Fibroblast of skin of scalp (primary cell): ENCODE data around the gene ASIC5. TPM values are rescaled to one million over a fixed set of nuclear protein-coding genes. Genes with fewer than 3 reads are reported as not detected.
"Not testable (repeated sequence)": the region's sequence is repeated elsewhere in the genome, so short reads cannot be mapped to it uniquely, and the experiment has no call there.

ENCODE experiments used
- DNase-seq: peaks from one replicate; pipeline ENCODE4 v3.0.0-alpha.2; 2013
- polyA plus RNA-seq, 2 experiments: library from polyadenylated mRNA; unstranded; fragments of 120-200 nt; gene quantifications; one replicate each; pipeline ENCODE4 v1.2.1, GENCODE V29; 2013; ENCODE audit not compliant: insufficient read length in 2 of 2

The ASIC5 gene, protein sequence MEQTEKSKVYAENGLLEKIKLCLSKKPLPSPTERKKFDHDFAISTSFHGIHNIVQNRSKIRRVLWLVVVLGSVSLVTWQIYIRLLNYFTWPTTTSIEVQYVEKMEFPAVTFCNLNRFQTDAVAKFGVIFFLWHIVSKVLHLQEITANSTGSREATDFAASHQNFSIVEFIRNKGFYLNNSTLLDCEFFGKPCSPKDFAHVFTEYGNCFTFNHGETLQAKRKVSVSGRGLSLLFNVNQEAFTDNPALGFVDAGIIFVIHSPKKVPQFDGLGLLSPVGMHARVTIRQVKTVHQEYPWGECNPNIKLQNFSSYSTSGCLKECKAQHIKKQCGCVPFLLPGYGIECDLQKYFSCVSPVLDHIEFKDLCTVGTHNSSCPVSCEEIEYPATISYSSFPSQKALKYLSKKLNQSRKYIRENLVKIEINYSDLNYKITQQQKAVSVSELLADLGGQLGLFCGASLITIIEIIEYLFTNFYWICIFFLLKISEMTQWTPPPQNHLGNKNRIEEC
- polyA plus RNA-seq (2013, experiment 1 of 2; ENCODE audit: insufficient read length): not detected
- not detected for polyA plus RNA-seq (2013, experiment 2 of 2; ENCODE audit: insufficient read length)

DNA sequence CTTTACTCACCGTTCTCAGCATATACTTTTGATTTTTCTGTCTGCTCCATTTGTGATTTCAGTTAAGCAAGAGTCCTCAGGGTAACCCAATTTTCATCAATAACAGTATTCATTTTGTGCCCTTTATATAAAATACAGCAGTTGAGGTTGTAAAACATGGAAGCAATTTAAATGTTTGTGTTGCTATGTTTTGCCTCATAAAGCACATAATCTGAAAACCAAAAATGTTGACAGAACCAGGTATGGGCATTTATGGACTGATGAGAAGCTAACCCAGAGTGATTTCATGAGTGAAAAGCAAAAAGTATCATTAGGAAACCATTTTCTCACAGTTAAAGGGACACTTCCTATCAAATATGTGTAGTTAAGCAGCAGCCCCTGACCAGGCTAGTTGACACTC lies at the start of gene ASIC5:
TSS of gene ASIC5 (minus strand) at position 101 of the 400 bp plus-strand sequence. CDS start at position 50, 51 bp downstream.
- no peak for DNase-seq

DNA sequence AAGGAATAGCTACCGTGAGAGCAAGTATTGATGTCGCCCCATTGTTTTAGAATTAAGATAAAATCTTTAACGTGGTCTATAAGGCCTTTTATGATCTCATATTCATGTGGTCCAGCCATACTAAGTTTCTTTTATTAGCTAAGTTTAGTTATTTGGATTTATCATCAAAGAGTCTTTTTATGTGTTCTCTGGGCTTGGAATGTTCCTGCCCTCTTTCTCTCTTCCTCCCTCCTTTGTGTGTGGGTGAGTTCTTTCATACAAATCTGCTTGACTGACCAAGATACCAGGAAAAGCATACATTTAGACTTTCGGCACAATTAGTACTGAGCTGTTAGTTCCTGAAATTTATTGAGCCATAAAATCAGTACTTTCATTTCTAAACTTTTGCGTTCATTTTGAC lies 48.7 kb upstream of the ASIC5 start:
- DNase-seq: no peak

DNA sequence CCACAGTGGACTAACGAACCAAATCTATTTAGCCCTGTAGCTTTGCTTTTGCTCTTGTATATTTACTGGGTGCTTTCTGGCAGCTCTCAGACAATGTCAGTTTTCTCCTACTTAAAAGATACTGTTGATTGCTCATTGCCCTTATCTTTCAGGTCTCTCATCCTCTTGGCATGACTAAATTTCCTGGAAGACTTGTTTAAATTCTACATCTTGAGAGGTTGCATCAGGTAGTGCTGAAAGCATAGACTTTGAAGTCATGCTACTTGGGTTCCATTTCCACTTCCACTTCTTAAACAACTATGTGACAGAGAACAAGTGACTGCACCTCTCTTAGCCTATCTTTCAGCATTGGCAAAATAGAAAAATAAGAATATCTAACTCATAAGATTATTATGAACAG lies 45.8 kb upstream of the ASIC5 start:
- DNase-seq: no peak

DNA sequence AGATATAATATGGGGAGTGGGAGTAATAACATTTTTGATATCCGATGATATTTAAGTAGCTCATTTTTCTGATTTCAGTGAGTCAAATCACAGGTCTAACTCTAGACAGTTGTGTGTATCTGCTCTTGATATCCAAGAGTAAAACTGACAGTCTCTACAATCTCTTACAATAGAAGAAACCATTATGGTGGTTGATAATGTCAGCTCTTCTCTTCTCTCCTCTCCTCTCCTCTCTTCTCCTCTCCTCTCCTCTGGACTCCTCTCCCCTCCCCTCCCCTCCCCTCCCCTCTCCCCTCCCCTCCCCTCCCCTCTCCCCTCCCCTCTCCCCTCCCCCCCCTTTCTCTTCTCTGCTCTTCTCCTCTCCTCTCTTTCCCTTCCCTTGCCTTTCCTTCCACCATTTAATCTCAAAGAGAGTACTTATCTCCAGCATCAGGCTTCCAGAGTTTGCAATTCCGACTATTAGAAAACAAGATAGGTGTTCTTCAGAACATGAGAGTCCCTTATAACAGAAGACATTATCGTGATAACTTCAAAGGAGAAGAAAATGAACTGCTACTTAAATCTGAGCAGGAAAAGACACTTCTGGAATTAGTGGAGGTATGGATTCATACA lies 43.6 kb upstream of the ASIC5 start:
- no peak for DNase-seq

DNA sequence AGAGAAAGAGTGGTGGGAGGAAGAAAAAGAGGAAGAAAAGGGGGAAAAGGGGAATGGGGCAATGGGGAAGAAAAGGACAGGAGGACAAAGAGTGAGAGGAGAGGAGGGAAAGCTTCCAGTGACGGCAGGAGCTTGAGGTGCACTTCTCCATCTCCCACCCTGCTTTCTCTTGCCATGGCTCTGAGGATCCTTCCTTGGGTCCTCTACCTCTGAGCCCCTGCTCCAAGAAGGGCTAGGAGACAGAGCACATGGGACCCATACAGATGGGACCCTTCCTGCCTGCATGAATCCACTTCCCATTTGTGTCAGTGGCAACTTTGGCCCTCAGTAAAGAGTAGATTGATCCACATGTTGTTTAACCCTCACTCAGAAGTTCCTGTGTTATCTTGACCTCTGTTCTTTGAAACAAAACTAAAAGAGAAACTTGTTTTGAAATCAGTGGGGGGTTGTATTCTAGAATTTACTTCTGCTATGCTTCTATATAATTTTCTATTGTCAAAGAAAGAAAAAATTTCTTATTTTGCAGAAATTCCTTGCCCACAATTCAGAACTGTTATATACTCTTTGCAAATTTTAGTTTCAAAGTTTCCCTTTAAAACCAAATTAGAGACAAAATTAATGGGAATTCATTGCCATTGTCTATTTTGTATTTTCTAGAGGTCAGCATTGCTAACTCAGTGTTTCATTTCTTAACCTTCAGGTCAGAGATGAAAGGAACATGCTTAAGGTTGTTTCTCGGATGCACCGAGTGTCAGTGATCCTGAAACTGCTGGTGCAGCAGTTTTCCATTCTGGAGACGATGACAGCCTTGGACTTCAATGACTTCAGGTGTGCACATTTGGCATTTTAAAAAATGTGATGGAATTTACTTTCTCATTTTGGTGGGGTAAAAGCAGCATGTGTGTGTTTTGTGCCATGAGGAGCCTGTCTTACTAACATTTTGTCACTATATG lies 42.4 kb upstream of the ASIC5 start:
- DNase-seq: no peak

DNA sequence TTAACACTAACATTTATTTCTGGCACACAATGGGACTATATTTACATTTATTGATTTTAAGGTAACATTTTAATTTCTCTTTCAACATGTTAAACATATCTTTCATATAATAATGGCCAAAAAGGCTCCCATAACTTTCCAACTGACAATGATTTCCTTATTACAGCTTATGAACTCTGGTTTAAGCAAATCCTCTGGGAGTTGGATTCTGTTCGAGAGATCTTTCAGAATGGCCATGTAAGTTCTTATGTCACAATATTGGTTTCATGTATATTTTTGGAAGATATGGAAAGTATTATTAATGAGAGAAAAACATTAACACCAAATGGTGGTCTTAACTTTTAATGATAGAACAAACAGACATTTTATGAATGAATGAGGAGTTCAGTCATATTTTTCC lies 41.5 kb upstream of the ASIC5 start:
- no peak for DNase-seq

DNA sequence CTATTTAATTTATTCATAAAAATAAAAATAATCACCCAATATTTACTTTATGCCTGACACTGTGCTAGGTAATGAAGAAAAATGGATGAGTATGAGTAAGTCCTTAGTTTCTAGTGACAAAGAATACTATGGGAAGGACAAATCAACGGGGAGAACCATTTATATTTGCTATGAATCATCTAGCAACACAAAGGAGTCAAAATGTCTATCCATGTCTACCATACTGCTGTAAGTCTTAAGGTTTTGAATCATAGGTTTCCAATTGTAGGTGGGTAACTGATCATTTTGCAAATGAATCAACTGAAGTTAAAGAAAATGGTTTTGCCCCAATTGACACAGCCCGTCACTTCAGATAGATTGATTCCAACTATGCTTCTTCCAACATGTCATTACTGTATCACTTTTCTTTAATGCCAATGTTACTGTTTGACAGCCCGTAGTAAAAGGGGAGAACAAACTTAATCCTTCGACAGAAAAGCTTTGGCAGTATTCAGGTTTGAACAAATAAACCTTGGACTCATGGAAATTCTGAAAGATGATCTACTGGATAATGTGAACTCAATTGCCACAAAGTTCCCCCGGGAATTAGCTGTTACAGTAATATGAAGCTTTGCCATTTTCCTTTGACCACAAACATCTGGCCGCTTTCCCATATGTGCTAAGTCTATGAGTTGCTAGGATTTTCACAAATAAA lies 40.6 kb upstream of the ASIC5 start:
- peak; percentile 99 for DNase-seq

DNA sequence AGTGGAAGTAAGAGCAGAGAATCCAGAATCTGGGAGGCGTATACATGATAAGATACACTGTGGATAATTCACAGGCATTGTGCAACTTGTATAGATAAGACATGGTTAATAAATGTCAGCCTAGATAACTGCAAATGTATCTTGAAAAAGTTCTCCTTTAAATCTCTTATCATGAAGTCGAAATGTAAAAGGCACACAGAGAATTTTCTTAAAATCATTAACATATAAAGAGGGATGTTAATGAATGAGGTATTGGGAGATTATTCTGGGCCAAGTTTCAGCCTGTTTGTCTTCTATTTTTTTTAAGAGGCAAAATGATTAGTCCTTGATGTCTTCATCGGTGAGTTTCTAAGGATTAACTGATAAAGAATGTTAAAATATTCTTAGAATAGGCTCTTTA lies 38.3 kb upstream of the ASIC5 start:
- peak; percentile 24 for DNase-seq

DNA sequence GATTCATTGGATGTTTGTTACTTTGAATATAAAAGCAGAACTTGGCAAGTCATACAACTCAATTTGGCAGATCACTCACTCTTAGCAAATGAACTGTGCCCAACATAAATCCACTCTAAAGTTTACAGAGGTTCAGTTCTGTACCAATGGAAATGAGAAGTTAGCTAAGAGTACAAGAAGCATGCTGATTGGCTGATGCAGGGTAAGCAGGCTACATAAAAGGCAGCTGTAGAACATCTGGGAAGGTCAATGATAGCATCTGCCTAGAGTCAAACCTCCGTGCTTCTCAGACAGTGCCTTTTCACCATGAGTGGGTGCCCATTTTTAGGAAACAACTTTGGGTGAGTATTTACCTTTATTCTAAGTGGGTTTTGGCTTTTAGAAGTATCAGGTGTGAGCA lies 37.4 kb upstream of the ASIC5 start, which contains the start of gene TDO2:
TSS of gene TDO2 (plus strand) at position 244 of the 400 bp plus-strand sequence. CDS start at position 307, 63 bp downstream.
- no peak for DNase-seq

DNA sequence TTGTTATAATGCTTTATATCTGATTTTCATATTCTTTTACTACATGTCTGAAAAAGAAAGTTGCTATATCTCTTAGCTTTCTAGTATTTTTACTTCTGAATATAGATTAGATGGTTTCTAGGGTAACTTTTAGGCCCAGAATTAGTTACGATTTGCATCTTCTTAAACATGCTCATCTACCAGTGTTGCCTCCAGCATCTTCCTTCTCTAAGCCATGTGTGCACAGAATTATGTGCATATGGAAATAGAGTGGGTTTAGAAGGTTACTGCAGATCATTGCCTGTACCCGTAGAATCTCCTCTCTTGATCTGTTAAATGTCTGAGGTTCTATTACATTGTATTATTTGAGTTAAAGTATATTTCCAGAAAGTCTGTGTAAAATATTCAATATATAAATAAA lies 34.9 kb upstream of the ASIC5 start:
- DNase-seq: no peak

DNA sequence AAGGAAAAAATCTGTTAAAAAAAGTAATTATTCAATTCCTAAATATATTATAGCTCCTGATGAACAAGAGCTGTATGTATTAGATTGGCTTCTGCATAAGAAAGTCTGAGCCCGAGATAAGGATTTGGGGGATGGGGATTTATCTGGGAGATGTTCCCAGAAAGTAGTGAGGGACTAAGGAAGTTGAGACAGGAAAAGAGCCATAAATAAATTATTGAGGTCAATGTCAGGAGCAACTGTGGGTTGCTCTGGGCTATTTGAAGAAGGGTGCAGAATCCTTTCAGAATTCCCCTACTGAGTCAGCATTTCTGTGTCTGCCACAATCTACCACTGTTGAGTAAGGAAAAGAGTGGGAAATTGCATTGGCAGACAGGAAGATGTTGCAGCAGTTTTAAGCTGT lies 34.3 kb upstream of the ASIC5 start:
- peak; percentile 59 for DNase-seq

DNA sequence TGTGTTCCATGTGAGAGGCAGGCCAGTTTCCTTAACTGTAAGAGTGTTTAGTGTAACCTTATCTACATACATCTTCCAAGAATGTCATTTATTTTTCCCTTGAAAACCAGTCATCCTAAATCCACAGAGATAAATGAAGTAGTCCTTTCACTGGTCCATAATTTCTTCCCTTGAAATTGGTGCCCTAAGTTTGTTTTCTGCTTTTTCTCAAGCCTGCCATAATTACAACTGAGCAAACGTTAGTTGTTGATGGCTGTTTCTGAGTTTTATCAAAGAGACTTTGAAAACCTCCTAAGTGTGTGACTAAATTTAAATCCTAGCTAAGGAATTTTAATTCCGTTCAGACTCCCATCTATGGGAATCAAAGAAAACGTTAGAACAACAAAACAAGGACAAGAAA lies 33.8 kb upstream of the ASIC5 start:
- no peak for DNase-seq

DNA sequence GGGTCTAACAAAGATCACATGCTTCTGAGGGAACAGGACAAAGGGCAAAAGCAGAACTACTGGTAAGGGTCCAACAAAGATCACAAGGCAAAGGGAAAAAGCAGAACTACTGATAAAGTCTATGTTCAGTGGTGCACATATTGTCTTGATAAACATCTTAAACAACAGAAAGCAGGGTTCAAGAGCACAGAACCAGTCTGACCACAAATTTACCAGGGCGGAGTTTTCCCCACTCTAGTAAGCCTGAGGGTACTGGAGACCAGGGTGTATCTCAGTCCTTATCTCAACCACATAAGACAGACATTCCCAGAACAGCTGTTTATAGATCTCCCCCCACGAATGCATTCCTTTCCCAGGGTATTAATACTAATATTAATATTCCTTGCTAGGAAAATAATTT lies 32.3 kb upstream of the ASIC5 start:
- DNase-seq: not testable (repeated sequence)

DNA sequence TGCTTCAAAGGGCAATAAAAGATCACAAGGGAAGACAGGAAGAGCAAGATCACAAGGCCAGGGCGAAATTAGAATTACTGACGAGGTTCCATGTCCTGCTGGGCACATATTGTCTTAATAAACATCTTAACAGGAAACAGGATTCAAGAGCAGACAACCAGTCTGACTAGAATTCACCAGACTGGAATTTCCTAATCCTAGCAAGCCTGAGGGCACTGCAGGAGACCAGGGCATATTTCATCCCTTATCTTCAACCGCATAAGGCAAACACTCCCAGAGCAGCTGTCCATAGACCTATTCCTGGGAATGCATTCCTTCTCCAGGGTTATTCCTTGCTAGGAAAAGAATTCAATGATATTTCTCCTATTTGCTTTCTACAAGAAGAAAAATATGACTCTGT lies 25.0 kb upstream of the ASIC5 start:
- DNase-seq: peak; percentile 64

DNA sequence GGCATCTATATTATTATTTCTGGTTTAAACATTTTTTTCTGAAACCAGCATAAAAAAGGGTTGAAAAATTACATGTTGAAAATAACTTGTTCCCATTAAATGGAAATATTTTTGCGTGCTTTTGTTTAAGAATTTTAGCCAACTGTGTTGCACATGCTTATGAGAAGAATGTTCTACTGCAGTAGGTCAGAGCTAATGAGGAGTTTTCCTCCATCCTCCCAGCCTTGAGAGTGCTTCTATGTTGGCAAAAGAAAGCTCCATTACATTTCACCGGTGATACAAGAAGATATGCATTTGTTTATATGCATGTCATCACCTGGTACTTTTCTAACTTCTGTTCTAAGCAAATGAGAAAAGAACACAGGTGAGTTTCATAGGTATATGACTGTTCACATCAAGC lies 23.9 kb upstream of the ASIC5 start:
- DNase-seq: no peak

DNA sequence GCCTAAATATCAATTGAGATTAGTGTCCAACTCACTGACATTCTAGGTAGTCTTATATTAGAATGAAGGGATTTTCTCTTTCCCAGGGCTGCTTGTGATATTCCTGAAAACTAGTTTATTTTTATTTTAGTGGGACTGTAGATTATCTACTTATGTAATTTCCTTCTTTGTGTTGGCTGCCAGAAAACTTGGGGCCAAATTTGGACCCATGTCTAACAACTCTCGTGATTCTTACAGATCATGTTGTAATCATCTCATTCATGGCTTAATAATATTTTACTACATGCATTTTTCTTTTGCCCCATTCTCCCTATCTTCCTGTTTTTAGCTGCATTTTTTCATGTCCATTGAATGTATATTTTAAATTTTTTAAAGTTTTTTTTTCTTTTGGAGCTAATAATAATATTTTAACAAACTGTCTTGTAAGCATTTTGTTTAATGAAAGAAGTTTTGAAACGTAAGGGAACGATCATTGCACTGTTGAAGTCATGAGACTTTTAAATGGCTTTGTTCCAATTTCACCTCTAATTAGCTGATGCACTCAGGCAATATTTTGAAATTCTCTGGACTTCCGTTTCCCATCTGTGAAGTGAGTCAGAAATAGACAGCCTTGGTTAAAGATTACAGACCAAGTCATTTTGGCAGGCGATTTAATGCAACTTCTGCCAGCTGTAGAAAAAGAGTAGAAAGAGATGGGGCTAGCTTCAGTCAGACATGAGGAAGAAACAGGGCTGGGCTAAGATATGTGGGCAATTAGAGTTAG lies 23.1 kb upstream of the ASIC5 start:
- peak; percentile 54 for DNase-seq

DNA sequence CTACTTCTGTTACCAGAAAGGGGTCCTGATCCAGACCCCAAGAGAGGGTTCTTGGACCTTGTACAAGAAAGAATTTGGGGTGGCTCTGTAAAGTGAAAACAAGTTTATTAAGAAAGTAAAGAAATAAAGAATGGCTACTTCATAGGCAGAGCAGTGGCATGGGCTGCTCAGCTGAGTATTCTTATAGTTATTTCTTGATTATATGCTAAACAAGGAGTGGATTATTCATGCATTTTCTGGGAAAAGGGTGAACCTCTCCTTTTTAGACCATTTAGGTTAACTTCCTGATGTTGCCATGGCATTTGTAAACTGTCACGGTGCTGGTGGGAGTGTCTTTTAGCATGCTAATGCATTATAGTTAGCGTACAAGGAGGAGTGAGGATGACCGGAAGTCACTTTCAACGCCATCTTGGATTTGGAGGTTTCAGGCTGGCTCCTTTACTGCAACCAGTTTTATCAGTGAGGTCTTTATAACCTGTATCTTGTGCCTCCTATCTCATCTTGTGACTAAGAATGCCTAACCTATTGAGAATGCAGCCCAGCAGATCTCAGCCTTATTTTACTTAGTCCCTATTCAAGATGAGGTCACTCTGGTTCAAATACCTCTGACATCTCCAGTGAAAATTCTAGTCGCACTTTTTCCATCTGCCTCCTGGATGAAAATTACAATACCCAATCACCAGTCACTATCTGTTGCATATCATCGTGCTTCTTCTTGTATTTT lies 21.9 kb upstream of the ASIC5 start:
- no peak for DNase-seq

DNA sequence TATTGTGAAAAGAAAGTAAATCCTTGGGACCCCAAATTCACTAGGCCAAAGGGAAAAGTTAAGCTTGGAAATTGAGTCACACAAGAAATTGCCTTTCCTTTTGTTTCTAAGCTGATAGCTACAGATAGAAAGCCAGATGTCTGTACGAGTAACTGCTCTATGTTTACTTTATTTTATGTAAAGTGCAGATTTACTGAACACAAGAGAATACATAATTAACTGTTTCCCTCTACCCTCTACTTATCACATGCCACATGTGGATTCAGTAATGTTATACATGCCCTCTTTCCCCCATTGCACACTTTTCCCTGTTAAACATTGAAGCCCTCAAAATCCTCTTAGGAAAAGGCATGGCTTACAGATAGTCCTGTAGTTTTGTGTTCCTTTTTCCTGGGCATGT lies 21.0 kb upstream of the ASIC5 start:
- no peak for DNase-seq

DNA sequence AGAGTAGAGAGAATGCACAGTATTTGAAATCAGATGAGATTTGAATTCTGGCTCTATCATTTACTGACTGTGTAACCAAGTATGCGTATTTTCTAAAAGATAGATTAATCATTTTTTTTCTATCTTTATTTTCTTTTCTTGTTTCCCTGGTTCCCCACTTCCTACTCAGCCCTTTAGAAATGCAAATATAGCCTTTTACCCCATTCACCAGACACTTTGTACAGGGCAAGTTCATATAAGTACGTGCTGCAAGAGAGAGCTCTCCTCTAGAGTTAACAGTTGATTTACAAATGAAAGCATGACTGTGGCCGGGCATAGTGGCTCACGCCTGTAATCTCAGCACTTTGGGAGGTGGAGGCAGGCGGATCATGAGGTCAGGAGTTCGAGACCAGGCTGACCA lies 19.6 kb upstream of the ASIC5 start:
- no peak for DNase-seq

DNA sequence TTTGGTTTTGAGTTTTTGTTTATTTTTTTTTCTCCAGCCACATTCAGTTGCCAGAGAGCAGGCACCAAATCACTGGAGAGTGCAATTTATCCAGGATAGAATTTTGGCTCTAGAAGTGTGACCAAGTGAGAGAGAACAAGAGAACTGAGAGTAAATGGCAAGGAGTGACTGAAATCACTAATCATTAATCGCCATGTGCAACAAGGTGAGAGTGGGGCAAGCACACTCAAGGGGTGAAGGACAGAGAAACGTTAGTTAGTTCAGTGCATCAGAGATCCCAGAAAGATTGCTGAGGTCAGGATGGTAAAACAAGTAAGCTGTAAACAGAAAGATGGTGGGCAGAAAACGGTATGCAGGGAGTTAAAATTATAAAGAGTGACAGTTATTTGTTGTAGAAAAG lies 17.8 kb upstream of the ASIC5 start:
- DNase-seq: no peak

DNA sequence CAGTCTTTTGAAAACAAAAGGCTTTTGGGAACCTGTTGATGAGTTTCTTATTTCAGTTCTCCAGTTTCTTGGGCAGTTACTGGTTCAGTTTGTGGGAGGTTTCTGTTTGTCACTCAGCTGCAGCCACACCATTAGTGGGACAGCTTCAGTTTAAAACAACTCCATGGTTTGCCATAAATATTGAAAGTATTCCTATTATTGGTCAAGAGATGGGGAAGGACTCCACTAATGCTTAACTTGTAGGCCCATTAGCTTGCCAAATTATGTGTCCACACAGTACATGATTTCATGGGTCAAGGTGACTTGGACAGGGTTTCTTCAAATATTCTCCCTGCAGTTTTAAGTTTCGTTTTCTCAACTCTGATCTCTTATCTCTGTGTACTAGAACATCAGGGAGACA lies 15.5 kb upstream of the ASIC5 start:
- DNase-seq: no peak
